Stimulated activated CD8-positive, alpha-beta memory T cell treated with anti-CD3 and anti-CD28 coated beads, Interleukin-15, amount 100 ng/mL, for 48 hours (primary cell): ENCODE measurements around the gene ZBTB20.
"Not testable (repeated sequence)": the region's sequence is repeated elsewhere in the genome, so short reads cannot be mapped to it uniquely, and the experiment has no call there.

Experiments
- DNase-seq, 2 donors: peaks; one replicate each; pipeline ENCODE4 v3.0.0-alpha.2; 2020; ENCODE audit warnings: low read depth in 2 of 2

Gene ZBTB20

DNA sequence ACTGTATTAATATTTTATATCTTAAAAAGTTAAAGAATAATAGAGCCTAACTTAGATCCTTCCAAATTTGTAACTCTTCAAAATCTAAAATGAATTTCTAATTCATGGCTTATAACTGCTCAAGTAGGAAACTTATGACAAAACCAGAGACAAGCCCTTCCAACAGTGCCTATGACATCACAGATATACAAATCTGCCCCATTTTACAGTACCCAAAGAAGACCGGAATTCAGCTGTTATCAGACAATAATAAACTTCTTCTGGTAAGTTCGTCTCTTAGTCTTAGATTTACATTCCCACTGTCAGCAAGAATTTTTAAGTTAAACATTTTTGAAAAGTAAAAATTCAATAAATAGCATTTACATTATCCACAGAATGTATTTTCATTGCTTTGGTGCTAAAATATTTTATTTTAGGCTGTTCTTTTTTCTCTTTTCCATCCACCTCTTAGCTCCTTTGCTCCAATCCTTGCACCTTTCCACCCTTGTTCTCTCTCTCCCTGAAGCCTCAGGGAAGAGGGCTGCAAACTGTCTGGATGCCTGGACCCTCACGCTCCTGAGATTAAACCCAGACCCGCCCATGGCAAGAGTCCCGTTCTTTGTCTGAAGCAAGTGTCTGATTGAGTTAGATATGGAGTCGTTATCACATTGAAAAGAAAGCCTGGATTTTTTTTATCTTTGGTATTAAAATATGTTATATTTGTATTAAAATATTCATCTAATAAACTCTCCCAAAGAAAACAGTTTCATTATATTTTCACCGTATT, 312.7 kb downstream of the ZBTB20 start:
- no peak for DNase-seq

DNA sequence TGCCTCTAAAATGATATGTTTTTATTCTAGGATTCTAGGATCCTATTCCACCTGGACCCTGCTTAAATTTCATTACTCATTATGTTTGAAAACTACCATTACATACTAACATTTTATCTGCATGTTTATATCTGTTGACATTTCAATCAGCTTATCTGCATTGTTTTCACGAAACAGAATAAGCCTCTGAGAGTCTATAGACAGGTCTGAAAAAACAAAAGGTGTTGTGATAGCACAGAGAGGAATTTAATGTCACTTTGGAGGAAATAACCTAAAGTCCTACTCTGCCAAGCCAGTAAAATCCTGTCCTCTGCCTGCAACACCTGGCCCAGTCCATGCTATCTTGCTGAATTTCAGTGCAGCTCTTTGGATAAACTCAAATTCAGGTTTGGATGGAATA, 315.2 kb downstream of the ZBTB20 start:
- no peak for DNase-seq

DNA sequence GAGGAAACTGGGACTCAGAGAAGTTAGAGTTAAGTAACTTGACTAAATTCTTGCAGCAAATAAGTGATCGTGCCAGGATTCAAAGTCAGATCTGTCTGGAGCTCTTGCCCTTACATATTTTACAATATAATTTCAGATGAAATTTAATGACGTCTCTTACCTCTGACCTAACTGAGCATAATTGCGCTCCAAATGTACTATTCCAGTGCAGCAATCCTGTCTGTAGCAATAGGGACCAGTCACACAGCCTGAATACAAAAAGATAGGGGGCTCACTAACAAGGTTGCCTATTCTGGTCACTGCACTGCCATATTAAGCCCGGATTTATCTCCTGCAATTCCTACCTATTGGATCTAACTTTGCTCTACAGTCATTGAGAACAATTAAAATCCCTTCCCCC, 316.4 kb downstream of the ZBTB20 start:
- no peak for DNase-seq

DNA sequence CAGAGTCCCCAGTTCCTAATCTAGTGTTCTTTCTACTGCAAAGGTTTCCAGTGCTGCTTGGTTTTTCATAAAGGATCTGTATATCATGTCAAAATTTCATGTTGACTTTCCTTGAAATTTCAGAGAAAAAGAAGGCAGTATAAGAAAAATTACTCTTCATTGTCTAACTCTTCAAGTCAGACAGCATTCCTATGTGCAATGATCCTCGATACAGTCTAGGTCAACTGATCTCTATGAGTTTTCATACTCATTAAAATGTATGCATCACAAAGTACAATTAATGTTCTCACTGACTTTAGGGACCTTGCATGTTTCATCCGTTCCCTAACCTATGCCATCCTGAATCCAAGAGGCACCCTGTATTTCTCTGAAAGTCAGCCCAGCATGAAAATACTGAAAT, 317.3 kb downstream of the ZBTB20 start:
- DNase-seq, result no peak

DNA sequence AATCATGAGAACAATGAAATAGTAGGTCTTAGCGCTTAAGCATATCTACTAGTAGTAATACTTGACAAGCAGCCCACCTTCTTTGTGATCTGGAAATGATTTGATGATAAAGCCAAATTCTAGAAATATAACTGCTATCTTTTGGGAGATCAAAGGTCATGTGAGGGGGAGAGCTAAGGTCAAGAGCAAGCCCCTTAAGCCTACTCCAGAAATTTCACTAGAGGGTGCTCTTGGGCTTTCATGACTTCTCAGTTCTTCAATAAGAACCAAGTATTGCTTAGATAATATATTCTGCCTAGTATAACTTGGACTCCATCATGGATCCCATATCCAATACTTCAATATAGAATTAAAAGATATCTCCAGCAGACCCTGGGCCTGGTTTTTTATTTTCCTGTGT, 319.6 kb downstream of the ZBTB20 start:
- DNase-seq, result no peak

DNA sequence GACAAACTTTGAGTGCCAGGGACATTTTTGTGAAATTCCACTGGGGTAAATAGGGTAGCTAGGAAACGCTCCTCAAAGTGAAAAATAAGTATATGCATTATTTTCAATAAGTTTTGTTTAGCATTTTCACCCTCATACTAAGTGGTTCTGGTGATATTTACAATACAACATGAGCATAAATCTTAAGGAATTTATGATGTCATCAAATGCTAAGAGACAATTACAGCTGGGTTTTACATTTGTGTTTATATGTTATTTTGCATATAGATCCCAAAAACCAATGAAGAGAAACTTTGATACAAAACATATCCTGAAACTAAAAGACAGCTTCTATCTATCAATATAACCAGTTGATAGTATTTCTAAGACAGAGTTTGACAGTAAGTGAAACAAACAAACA, 323.1 kb downstream of the ZBTB20 start:
- no peak for DNase-seq

DNA sequence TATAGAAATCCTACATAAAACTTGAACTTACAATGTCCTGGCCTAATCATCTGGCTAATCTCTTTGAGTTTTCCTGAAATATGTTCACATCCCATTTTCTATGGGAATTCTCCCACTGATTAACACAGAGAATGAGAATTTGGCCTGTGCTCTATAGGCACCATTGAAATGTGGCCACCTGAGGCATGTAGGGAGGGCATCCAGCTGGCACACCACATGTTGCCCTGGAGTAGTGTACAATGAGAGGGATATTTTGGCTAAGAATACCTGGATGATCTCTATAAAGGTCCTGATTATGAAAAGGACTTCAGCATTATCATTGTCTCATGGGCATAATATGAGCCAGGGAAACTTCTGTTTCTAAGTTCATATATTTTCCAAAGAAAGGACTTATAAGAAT, 324.0 kb downstream of the ZBTB20 start:
- no peak for DNase-seq

DNA sequence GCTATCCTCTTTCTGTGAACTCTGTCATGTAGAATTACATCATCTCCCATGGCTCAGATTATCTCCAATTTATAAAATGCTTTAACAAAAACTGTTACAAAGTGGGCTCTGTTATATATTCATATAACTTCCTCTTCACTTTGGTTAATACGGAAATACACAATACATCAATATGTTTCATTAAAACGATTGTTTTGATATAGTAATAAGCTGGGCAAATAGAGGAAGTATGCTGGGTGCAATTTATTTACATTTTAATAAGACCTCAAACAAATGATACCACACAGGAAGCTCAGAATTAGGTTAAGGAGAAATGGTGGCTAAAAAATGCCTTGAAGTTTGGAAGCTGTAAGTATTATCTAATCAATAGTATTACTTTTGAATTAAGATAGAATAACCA, 331.0 kb downstream of the ZBTB20 start:
- no peak for DNase-seq

DNA sequence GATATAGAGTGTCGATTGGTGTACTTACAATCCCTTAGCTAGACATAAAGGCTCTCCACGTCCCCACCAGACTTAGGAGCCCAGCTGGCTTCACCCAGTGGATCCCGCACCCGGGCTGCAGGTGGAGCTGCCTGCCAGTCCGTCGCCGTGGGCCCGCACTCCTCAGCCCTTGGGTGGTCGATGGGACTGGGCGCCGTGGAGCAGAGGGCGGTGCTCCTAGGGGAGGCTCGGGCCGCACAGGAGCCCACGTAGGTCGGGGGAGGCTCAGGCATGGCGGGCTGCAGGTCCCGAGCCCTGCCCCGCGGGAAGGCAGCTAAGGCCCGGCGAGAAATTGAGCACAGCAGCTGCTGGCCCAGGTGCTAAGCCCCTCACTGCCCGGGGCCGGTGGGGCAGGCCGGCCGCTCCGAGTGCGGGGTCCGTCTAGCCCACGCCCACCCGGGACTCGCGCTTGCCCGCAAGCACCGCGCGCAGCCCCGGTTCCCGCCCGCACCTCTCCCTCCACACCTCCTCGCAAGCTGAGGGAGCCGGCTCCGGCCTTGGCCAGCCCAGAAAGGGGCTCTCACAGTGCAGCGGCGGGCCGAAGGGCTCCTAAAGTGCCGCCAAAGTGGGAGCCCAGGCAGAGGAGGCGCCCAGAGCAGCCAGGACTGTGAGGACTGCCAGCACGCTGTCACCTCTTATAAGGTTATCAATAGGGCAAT, 334.4 kb downstream of the ZBTB20 start:
- DNase-seq, result not testable (repeated sequence)

DNA sequence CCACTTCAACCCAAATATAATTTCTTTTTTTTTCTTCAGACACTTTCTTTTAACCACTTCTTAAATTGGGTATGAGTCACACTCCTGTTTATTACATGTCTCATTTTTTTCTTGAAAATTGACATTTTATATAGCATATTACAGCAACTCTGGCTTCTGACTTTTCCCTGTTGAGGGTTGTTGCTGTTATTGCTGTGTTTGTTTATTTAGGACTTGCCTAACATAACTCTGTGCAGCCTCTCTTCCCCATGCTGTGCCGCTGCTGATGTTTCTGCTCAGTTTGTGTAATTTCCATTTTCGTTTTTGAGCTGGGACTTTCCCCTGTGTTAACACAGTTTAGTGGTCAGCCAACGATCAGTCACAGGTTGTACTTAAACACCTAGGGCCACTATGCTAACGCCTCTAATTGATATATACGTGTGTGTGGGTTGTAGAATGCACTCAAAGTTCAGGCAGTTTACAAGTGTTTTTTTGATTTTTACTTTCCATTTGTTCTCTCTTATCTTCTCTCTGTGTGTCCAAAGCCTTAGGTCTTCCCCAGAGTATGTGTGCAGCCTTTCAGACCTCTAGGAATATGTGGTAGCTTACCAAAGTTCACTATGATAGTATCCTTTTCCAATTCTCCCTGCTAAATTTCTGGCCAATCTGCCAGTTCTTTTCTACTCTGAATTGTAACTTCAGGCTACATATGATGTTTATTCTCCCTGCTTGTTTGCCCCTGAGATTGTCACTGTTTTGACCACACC, 337.2 kb downstream of the ZBTB20 start:
- peak in 1 of 2 donors; percentile 8 for DNase-seq

DNA sequence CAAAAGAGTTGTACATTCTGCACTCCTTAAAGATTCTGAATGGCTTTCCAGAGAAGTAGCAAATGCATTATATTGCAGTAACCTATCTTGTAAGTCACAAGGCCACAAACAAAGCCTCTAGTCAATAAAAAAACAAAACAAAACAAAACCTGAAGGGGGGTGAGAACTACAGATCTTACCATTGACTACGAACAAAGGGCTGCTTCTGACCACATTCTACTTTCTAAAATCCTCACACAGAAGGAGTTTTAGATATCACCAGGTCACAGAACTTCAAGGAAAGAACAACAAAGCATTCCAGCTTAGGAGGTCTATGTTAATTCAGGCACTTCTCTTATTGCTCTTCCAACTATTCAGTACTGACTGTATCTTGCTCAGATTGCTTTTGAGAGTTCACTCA, 343.0 kb downstream of the ZBTB20 start:
- no peak for DNase-seq

DNA sequence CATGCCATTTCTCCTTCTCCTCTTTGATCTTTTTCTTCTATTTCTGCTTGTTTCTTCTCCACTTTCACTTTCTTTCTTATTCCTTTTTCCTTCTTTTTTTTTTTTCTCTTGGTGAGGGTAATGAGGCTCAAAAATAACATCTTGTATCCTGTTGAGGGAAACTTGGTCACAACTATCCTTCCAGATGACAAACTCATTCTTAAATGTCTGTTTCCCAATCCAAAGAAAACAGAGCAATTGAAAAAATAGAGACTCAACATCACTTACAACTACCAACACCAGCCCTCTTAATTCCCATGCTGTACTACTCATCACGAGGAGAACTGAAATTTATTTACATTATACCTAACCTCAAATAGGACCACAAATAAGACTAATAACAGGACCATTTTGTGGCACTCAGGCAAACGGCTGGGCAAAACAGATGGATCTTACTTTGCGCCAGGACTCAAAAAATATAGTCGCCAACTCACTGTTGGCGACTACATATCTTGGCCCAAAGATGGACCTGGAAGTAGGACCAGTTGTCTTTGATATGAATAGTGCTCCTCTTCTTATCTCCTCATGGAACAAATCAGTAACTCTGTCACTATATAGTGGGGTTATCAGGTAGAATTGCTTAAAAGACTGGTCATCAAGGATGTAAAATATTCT, 343.9 kb downstream of the ZBTB20 start:
- DNase-seq, result no peak

DNA sequence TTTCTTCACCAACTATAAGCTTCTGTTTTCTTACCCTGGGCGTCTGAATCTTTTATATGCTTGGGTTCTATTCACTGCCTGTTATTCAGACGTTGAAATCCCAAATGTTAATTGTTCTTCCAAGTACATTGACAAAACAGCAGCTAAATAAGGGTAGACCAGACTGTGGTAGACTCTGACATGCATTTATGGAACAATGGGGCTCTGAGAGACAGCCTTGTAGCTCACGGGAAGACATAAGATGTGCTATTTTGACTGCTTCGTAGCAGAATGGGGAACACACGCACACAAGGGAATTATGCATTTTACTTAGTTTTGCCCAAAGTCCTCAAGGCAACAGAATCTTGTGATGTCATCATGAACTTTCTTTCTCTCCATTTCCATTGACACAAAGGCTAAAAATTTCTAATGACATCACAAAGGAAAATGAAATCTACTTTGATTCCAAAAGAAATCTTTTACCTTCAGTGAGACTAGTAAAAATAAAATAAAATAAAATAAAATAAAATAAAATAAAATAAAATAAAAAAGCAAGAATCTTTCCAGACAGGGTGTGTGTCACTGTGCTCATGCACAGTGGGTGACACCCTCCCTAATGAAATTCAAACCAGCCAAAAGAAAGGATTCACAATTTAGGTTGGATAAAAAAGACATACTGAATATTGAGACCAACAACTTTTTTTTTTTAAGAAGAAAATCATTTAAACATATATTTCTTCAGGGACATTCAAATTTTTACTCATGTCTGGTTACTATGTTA, 346.6 kb downstream of the ZBTB20 start:
- no peak for DNase-seq

DNA sequence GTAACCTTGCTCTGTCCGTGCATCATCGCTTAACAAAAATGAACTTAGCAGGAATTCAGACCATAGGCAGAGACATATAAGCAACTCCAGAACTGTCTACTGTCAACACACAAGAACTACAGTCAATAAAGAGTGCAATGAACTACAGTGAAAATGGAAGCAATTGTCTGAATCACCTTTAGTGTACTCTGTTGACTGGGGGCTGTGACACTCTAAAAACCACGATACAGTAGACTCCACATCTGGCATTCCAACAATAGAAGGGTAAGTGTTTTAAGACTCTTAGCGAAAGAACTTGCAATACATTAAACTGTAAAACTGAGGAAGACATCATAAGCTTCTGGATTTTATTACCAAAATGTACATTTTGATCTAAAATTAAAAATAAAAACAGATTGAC, 347.3 kb downstream of the ZBTB20 start:
- DNase-seq, result no peak

DNA sequence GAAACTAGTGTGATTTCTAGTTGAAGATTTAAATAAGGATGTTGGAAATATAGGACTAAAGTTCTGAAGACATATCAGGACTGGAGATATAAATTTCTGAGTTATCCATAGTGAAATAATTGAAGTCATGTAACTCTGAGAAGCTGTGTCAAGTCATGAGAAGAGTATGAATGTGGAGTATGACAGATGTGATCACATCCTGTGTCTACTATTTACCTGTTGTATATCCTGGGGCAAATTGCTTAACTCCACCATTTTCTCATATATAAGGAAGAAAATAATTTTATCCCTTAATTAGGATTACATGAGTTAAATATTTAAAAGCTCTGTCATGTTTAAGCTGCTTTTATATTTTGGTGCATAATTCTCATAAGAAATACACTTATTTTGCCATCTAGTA, 350.3 kb downstream of the ZBTB20 start:
- DNase-seq, result no peak

DNA sequence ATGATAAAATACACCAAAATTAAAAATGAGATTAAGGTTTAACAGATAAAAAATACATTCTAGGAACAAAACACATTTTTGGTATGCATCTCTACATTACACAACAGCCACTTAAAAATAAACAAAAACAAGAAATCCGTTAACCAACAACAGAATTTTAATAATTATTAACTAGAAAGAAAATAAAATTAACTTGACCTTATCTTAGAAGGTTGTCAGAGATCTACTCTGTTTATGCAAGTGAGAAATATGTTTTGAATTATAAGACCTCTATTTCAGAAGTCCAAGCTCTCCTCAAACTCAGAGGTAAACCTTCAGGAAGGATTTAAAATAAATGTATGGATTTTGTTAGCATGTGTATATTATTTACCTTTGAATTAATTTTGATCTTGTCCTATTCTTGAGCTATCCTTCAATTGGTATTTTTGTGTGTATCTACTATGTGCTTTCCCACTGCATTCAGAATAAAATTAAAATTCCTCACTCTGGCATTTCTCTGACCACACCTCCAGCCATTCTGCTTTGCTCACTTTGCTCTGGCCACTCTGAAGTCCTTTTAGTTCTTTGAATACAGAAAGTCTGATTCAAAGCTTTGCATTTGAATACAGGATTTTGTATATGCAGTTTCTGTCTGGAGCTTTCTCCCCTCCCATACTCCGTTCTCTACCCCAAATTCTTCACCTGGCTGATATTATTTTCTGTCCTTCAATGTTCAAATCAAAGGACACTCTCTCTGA, 352.0 kb downstream of the ZBTB20 start:
- DNase-seq, result no peak

DNA sequence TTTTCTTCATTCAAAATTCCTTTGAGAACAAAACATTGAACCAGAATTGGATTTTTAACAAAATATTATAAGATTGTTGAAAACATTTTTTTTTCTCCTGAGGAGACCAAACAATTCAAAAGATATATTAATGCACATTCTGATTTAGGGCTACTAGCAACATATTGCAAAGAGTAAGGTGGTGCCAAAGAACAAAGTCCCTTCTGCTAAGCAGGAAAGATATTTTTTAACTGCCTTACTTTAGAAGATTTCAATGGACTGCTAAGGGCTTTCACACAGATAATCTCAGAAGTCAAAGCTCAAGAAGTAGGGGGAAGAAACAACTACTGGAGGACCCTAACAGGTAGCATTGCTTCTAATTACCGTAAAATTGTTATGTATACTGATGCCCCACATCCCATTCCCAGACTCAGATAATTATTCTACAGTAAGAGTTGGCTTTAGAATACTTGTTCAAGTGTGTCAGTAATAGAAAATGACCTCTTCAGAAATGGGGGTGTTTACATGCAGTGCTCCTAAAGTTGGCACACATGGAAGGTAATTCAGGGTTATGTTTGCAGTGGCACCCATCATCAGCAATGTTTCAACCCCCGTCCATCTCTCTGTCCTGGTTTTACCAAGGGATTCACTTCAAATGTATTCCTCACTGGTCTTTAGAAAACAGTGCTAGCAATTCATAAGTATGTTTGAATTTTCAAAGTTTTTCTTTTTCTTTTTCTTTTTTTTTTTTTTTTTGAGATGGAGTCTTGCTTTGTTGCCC, 354.7 kb downstream of the ZBTB20 start:
- DNase-seq, result no peak

DNA sequence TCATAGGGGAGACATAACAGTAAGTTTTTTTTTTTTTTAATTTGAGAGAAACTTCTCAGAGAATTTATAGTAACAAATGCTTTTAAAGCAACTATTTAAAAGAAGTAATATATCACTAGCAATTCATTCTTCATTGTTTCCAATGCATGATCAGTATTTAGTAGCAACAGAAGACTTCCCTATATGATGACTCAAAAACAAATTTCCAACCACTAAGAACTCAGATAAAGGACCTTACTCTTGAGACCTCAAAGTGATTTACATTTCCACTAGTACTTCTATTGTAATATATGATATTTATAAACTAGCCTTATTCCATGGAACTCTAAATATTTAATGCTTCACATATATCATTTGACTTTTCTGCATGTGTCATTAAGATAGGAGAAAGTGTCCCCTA, 356.3 kb downstream of the ZBTB20 start:
- no peak for DNase-seq

DNA sequence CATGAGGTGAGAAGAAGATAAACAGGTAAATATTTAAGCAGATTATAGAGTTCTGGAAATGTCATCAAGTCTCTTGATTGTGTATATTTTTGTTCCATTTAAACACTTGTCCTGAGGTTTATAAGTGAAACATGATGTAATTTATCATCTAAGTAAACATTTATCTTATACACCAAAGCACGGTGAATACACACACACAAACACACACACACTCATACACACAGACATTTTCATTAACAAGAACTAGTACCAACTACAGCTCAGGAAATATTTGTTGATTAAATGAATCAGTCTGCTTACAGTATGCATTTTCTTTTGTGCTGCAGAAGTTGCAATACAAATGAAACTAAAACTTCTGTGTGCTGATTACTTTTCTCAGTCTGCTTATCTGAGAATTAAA, 357.3 kb downstream of the ZBTB20 start:
- no peak for DNase-seq

DNA sequence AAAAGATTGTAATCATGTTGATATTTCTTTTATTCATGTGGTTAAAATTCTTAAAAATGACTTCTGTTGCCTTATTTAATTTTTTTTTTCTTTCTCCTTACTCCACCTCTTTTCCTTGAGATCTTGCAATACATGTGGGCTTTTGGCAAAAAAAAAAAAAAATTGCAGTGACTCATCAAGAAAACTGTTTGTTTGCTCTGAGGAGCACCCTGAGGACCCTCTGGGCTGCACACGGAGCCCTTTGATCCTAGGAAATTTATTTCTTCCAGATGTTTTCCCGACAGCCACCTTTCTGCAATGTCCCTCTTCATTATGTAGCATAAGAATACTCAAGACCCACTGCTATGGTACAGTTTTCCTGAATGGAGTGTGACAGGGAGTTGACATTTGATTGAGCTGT, 371.7 kb downstream of the ZBTB20 start:
- no peak for DNase-seq
